GM18909 (cell line): ENCODE data around the gene REXO1.

Experiments used
- ATAC-seq: cut with Tn5 transposase; IDR thresholded peaks from one replicate; pipeline ENCODE4 v1.9.1; 2021; ENCODE audit warnings: mild to moderate bottlenecking; ENCODE audit not compliant: unreplicated experiment, poor library complexity

The REXO1 gene

DNA sequence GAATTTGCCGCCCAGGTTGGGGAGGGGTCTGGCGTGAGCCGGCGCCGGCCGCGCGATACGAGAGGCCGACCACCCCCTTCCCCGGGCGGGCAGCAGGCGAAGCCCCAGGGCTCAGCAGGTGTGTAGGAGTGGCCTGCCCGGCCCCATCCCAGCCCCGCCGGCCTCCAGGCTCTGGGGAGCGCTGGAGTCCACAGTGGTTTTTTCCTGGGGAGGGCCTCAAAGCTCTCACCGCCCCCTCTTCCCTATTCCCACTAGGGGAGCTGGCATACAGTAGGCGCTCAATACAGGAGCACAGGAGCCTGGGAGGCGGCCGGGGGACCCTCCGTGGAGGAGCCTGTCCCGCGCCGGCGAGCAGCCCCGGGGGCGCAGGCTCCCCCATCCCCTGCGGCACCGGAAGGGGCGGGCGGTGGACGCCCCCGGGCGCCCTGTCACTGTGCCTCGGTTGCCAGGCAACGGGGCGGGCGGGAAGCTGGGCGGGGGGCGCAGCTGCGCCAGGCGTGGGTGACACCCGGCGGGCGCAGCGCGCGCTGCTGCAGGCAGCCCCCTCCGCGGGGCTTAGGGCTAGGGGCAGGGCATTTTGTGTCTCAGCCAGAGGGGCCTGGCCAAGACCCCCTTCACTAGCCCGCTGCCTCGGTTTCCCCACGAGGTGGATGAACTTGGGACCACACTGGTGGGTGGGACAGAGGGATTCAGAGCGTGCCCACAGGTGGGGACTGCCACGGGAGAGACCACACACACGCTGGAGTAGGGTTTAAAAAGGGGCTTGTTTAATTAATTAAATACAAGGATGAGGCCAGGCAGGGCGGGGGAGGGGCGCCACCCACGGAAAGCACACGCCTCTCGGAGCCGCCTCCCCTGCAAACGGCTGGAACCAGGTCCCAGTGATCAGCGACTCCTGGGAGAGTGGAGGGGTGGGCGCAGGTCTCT is 3.6 kb upstream of the REXO1 start:
- no peak for ATAC-seq

DNA sequence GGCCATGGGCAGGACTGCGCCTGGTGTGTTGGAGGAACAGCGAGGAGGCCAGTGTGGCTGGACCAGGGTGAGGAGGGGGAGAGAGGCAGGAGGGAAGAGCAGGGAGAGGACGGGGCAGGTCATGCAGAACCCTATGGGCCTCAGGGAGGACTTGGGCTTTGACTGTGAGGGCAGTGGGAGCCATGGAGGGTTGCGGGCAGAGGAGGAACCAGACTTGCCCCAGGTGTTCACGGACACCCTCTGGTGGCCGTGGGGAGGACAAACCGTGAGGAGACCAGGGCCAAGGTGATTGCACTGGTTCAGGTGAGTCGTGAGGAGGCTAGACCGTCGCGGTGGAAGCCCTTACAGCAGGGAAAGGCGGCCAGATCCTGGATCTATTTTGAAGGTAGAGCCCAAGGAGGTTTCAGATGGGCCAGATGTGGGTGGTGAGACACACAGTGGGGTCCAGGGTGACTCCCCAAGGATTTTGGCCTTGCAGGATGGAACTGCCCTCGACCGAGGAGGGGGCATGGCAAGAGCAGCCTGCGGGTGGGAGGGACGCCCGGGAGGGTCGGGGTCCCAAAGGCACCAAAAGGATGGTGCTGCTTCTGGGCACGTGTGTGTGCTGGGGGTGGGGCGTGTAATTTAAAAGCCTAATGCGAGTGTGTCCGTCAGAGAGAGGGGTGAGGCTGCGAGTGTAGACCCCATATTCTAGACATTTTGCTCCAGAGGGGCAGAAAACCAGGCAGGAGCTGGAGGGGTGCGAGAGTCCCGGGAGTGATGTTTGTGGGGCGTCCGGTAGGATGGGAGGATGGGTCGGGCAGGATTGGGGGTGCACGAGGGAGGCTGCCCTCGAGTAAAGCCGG is 2.7 kb upstream of the REXO1 start:
- ATAC-seq = no peak

DNA sequence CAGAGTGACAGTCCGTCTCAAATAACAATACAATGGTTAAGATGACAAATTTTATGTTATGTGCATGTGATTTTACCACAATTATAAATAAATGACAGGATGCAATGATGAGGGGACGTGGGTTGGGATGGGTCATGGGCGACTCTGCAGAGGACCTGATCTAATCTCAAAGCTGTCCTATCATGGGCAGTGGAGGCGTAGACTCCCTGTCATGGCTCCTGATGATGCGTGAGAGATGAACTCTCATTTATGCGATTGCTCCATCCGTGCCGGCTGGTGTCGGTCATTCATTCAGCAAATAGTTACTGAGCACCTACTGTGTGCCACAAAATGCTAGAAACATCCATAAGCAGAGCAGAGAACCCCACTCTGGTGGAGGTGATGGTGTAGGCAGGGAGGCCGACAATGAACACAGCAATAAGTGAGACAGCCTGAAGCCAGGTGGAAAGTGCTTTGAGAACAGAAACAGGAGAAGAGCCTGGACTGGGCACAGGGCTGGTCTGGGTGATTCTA is 1.7 kb upstream of the REXO1 start:
- ATAC-seq = no peak

DNA sequence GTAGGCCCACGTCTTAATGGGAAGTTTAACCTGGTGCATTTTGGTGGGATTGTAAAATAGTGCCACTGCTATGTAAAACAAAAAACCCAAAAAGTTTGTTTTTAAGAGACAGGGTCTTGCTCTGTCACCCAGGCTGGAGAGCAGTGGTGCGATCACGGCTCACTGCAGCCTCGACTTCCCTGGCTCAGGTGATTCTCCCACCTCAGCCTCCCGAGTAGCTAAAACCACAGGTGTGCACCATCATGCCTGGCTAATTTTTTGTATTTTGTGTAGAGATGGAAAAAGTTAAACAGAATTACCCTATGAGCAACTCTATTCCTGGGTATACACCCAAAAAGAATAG is 820 bp upstream of the REXO1 start:
- no peak for ATAC-seq

DNA sequence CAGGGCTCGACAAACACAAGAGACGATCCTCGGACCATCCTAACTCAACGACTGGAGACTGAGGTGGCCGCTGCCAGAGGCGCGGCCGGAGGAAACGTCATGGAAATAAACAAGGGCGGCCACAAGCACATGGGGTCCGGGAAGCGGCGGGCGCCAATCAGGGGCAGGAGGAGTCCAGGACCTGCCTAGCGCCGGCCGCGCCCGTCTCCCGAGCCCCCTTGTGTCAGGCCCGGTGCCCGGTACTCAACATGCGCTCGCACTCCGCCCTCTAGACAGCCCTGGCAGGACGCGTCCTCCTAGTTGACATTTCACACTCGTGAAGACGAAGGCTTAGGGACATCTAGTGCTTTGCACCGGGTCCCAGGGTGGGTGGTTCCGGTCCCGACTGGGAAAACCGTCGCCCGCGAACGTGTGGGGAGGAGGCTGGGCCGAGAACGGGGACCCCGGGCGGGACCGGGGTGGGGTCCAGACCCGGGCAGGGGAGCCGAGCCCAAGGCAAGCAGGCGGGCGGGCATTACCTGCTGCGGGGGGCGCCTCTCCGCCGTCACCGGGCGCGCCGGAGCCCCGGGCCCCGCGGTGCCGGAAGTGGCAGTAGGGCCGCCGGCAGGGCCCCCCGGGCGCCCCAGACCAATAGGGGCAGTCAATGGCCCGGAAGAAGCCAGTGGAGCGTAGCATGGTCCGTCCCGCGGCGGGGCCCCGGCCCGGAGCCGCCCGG is 442 bp downstream of the REXO1 start:
- ATAC-seq = peak; percentile 28

DNA sequence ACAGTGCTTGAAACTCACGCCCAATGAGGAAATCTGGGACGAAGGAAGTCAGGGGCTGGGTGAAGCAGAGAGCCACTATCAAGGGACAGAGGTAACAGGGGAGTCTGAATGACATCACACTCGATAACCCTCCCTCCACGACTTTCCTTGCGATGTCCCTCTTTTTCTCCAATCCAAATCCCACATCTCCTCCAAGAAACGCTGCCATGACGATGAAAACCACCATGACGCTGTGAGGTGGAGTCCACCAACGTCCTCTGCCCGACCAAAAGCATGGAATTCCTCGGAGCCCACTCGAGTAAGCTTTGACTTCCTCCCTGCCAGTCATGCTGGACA is 967 bp downstream of the REXO1 start:
- no peak for ATAC-seq

DNA sequence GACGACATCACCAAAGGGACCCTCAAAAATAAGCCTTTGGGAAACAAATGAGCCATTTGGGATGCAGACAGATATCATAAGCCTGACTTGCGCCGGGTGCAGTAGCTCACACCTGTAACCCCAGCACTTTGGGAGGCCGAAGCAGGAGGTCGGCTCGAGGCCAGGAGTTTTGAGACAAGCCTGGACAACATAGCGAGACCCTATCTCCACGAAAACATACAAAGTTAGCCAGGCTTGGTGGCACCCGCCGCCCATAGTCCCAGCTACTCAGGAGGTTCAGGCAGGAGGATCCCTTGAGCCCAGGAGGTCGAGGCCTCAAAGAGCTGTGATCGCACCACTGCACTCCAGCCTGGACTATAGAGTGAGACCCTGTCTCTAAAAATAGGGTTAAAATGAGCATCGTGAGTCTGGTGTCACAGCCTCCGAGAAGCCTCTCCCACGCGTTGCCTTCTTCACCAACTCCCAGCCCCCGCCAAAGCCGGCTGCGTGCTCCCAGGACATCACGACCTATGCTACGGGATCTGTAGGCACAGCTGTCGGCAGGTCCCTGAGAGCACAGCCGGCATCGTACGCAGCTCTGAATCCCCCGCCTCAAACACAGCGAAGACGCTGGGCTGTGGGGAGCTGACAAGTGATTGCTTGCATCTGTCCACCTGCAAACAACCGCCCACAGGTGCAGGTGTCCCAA is 1.6 kb downstream of the REXO1 start:
- ATAC-seq = no peak

DNA sequence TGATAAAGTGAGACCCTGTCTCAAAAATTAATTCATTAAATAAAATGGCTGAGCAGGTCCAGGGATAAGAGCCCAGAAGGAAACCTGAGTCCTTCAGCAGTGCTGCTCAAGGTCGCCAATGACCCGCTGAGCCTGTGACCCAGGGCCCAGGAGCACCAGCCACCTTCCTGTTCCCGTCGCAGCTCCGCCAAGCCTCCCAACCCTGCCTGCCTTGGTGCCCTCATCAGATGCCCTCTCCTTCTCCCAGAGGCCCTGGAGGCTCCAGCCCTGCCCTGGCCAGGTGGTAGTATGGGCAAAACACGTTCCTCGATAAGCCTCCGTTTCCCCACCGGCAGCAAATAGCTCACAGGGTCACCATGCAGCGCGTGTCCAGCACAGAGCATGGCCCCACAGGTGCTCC is 2.6 kb downstream of the REXO1 start:
- ATAC-seq = no peak

DNA sequence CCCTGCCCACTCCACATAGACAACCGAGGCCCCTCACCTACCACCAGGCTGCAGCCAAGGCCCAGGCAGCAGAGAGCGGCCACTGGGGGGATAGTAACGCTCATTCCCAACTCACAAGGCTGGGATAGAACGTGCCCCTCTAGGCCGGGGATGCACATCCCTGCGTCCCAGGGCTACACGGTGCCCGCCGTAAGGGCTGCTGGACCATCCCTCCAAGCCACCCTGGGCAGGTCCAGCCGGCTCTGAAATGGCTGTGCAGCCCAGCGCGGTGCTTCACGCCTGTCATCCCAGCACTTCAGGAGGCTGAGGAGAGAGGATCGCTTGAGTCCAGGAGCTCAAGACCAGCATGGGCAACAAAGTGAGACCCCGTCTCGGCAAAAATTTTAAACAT is 3.2 kb downstream of the REXO1 start:
- no peak for ATAC-seq

DNA sequence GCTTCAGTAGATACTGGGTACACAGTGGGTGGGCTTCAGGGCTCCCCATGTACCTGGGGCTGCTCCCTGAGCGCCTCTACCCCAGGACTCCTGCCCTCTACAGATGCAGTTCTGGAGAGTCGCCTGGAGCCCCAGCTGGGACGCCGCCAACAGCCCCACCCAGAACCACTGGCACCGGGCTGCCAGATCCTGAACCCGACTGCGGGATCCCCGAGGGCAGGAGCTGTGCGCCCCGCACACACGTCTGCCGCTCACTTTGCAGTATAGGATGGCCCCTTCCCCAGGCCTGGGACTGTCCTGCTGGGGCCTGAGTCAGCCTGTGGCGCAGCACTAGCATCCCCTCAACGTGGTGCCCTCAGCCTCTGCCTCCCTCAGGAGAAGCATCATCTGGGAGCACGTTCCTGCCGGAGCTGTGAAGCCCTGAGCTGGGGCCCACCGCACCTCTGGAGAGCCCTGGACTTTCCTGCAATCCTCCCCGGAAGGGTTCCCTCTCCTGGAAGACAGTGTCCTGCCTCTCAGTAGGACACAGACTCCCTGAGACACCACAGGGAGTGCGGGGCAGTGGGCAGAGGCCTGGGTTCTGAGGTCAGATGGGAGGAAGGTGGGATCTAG is 3.7 kb downstream of the REXO1 start:
- no peak for ATAC-seq

DNA sequence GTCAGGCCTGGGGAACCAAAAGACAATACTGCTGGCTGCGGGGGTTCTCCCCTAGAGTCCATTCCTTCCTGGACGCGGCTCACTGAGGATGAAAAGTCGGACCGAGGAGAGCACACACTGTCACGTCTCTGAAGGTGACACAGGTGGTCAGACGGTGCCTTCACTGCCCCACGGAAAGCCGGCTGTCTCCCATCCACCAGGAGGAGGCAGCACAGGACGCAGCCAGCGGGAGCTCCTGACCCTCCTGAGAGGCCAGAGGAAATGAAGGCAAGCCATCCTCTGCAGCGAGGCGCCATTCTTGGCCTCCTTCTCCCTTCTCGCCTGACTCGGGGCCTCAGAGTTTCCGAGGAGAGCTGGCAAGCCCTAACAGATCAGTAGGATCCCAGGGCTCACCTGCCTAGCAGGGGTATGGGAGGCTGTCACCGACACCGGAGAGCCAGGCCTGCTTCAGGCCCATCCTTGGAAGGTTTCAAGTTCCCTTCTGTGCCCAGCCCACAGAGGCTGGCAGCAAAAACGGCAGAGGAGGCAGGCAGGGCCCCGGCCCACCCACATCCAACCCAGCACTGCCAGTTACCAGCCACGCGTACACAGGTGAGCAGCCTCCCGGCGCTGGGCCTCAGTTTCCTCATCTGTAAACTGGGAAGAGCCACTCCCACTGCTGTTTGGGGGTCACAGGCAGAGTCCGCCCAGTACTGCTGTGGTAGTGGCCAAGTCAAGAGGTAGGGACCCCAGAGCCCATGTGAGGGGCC is 4.5 kb downstream of the REXO1 start:
- no peak for ATAC-seq

DNA sequence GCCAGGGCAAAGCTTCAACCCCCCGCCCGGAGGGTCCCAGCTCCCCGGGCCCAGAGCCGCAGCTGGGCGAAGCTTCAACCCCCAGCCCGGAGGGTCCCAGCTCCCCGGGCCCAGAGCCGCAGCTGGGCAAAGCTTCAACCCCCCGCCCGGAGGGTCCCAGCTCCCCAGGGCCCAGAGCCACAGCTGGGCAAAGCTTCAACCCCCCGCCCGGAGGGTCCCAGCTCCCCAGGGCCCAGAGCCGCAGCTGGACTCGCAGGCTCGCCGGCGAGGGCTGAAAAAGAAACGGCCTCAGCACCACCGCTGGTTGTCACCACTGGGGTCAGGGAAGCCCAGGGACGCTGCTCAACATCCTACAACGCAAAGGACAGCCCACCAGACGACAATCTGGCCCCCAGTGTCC is 5.2 kb downstream of the REXO1 start:
- ATAC-seq = no peak

DNA sequence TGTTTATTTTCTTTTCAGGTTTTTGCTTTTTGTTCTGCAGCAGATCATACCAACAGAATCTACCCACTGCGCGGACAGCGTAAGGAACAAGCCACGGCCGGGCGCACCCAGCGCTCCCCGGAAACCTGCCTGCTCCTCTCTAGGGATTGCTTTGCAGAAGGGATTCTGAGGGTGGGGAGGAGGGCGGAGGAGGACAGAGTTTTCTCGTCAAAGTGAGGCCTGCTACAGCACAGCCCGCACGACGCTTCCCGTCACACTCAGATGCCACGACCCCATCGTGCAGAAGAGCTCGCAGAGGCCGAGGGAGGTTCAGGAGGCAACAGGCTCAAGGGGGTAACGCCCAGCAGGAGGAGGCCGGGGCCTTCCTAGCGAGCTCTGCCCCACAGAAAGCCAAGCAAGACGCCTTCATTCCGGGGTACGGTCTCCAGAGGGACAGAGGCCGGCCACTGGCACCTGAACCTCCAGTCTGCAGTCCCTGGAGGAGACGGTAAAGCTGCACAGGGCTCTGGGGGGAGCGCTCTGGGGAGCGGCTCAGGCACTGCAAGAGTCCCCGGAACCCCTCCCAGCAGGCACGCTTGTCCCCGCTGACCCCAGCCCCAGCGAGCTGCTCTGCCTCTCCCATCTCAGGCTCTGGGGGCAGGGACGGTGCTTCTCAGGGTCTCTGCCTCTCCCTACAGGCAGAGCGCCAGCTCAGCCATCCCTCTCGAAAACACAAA is 6.9 kb downstream of the REXO1 start:
- ATAC-seq = no peak

DNA sequence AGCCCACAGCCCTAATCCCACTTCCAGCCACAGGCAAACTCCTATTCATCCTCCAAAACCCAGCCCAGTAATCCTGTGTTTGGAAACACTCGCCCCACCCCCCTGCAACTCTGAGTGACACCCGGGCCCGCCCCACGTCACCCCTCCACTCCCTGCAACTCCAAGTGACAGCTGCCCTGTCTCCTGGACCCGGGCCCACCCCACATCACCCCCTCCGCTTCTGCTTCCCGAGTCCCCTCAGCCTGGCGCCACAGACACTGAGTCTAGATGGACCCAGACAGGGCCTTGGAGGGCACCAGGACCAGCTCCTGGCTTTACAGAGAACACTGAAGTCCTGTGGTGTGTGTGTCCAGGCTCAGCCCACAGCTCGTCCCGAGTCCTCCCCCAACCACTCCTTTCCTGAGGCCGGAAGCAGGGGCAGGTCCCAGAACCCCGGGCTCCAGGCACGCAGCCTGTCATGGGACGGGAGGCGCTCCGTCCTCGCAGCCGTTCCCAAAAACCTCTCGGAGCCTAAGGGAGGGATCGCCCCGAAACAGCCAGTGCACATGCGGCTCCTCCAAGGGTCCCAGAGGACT is 7.7 kb downstream of the REXO1 start:
- no peak for ATAC-seq

DNA sequence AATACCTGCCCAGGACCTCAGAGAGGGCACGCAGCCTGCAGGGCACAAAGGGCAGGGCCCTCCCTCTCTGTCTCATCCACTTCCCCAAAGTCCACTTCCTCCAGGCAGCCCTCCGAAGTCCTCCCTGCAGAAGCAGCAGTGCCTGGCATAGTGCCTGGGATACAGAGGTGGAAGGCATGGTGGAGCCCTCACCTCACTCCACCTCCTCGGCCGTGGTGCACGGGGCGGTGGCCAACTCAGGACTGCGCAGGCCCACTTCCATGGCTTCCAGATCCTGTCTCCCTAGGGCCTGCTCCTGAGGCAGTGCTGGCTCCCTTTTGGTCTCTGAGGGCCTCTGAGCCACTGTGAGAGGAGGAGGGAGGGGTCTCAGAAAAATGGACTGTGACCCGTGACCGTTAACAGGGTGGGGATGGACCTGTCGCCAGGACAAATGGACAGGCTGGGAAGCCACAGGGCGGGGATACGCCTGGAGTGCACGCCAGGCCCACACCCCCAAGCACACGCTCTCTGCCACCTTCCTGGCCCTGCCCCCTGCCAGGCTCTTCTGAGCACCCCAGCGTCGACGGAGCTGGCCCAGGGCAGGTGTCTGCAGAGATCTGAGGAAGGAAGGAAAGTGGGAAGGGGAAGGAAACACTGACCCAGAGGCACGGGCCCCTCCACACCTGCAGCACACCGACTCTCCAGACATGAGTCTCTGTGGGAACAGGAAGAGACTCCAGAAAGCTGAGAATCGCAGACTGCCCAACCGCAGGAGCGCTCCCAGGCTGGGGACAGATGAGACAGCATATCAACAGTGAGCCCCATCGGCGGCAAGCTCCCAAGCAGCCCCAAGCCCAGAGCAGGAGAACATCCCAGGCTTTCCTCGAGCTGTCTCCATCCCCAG is 8.4 kb downstream of the REXO1 start:
- no peak for ATAC-seq

DNA sequence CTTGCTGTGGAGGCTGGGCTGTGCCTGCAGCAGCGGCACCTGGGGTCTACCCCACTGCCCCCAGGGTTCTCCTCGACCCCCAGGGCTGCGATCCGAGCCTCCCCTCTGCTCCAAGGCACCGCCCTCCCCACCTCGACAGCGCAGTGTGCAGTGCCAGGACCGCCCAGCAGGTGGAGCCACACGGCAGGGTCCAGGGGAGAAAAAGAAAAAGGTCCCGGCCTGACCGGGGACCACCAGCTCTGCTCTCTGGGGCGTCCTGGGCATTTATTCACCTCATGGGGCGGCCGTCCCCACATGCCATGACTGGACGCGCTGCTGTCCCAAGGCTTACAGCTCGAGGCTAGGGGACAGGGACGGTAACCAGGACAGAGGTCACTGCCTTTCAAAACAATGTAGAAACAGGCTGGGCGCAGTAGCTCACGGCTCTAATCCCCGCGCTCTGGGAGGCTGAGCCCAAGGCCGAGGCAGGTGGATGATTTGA is 10.6 kb downstream of the REXO1 start:
- ATAC-seq = no peak

DNA sequence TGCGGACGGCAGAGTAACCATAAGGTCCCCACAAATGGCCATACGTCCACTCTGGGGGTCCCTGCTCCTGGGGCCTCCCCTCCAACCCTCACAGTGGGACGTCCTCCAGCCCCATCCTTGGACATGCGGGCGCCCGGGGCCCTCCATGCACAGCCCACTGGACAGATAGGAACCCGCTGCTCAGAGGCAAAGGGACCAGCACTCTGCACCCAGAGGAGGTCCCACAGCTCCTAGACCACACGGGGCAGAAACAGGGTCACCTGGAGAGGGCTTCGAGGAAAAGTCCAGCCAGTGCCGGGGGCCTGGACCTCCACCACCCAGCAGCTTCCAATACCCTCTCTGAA is 11.1 kb downstream of the REXO1 start:
- ATAC-seq = no peak
